Measurements from ENCODE around the gene UBE2M.
"Not testable (repeated sequence)": the region's sequence is repeated elsewhere in the genome, so short reads cannot be mapped to it uniquely, and the experiment has no call there.

UBE2M gene

GRCh38 chr19:58558066-58558622 is at the start of gene UBE2M:
Gene UBE2M (minus strand): TSS chr19:58558611. CDS start chr19:58558381, 230 bp downstream.
- no peak for DNase-seq (ENCODE audit: low read depth, low spot score)

- DNase-seq (ENCODE audit: low read depth, low spot score) = not testable (repeated sequence)
Measured at GRCh38 chr19:58607213-58607612, 48.8 kb upstream of the UBE2M start.

- DNase-seq (ENCODE audit: low read depth, low spot score) = not testable (repeated sequence)
Measured at GRCh38 chr19:58606251-58606896, 48.0 kb upstream of the UBE2M start.

GRCh38 chr19:58586133-58586765 is 27.8 kb upstream of the UBE2M start:
- DNase-seq (ENCODE audit: low read depth, low spot score) = no peak

GRCh38 chr19:58585442-58586132 is 27.2 kb upstream of the UBE2M start:
- no peak for DNase-seq (ENCODE audit: low read depth, low spot score)

- no peak for DNase-seq (ENCODE audit: low read depth, low spot score)
Measured at GRCh38 chr19:58584498-58585441, 26.4 kb upstream of the UBE2M start.

- no peak for DNase-seq (ENCODE audit: low read depth, low spot score)
Measured at GRCh38 chr19:58582985-58583384, 24.6 kb upstream of the UBE2M start.

- peak; percentile 88 for DNase-seq (ENCODE audit: low read depth, low spot score)
Measured at GRCh38 chr19:58581227-58582141, 23.1 kb upstream of the UBE2M start.

GRCh38 chr19:58579473-58580142 is 21.2 kb upstream of the UBE2M start:
- no peak for DNase-seq (ENCODE audit: low read depth, low spot score)

GRCh38 chr19:58578012-58578925 is 19.9 kb upstream of the UBE2M start:
- DNase-seq (ENCODE audit: low read depth, low spot score) = no peak

GRCh38 chr19:58577581-58577980 is 19.2 kb upstream of the UBE2M start:
- DNase-seq (ENCODE audit: low read depth, low spot score) = not testable (repeated sequence)

- DNase-seq (ENCODE audit: low read depth, low spot score) = peak; percentile 97
Measured at GRCh38 chr19:58575183-58576041, 17.0 kb upstream of the UBE2M start.

GRCh38 chr19:58573658-58574164 is 15.3 kb upstream of the UBE2M start:
- DNase-seq (ENCODE audit: low read depth, low spot score) = no peak

GRCh38 chr19:58572818-58573657 is 14.6 kb upstream of the UBE2M start, which contains the start of gene MZF1:
Gene MZF1 (minus strand): TSS chr19:58573335. CDS start chr19:58571389, 1,946 bp downstream.
- peak; percentile 100 for DNase-seq (ENCODE audit: low read depth, low spot score)

- DNase-seq (ENCODE audit: low read depth, low spot score) = no peak
Measured at GRCh38 chr19:58572026-58572817, 13.8 kb upstream of the UBE2M start.

GRCh38 chr19:58571575-58571947 is 13.2 kb upstream of the UBE2M start:
- no peak for DNase-seq (ENCODE audit: low read depth, low spot score)
